Vagina (tissue), 2 donors: ENCODE results near the gene EPB41L2.

Source experiments
- POLR2A ChIP-seq, 2 donors: fragments of 450-650 bp; IDR thresholded peaks; one replicate each; pipeline ENCODE4 v1.6.1; 2017; ENCODE audit warnings: antibody characterized with exemption in 2 of 2, mild to moderate bottlenecking in 2 of 2, moderate library complexity in 2 of 2
- POLR2AphosphoS5 ChIP-seq, 2 donors: sonication (generic); formaldehyde crosslinking; IDR thresholded peaks; one replicate each; pipeline ENCODE4 v1.9.0; 2017; ENCODE audit warnings: antibody characterized with exemption in 2 of 2, mild to moderate bottlenecking in 2 of 2, low read depth in 1 of 2; ENCODE audit not compliant: insufficient read depth in 1 of 2
- TF ChIP-seq, protein P1 (sequence below), 3 experiments: fragments of 450-650 bp in 2 of 3; fragments of 200-600 bp in 1 of 3; sonication (generic) in 1 of 3; IDR thresholded peaks; one replicate each; pipeline ENCODE4 v1.5.1; 2017 to 2019; ENCODE audit warnings: antibody characterized with exemption in 3 of 3, mild to moderate bottlenecking in 2 of 3, moderate library complexity in 2 of 3

DNA sequence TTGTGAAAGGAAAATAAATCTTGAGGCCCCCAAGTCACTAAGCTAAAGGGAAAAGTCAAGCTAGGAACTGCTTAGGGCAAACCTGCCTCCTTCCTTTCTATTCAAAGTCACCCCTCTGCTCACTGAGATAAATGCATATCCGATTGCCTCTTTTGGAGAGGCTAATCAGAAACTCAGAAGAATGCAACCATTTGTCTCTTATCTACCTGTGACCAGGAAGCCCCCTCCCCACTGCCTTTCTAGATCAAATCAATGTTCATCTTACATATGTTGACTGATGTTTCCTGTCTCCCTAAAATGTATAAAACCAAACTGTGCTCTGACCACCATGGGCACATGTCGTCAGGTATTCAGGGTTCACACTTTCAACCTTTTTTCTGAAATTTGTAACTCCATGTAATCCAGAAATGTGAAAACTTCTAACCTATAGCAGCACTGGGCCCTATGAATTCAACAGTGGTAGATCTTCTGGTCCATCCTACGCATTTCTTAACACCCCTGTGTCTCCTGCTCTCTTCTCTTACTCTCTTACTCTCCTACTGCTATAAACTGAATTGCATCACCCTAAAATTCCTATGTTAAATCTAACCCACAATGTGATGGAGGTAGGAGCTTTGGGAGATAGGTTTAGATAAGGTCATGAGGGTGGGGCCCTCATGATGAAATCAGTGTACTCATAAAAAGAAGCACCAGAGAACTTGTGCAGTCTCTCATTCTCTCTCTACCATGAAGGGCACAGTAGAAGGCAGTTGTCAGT, 89.3 kb downstream of the EPB41L2 start:
- TF ChIP-seq POLR2AphosphoS5 (IDR thresholded peaks at IDR 0.05; ENCODE audit: insufficient read depth in 1 of 2, low read depth in 1 of 2) (no peak), POLR2A (IDR thresholded peaks at IDR 0.05) (no peak)
- TF ChIP-seq, protein P1, sequence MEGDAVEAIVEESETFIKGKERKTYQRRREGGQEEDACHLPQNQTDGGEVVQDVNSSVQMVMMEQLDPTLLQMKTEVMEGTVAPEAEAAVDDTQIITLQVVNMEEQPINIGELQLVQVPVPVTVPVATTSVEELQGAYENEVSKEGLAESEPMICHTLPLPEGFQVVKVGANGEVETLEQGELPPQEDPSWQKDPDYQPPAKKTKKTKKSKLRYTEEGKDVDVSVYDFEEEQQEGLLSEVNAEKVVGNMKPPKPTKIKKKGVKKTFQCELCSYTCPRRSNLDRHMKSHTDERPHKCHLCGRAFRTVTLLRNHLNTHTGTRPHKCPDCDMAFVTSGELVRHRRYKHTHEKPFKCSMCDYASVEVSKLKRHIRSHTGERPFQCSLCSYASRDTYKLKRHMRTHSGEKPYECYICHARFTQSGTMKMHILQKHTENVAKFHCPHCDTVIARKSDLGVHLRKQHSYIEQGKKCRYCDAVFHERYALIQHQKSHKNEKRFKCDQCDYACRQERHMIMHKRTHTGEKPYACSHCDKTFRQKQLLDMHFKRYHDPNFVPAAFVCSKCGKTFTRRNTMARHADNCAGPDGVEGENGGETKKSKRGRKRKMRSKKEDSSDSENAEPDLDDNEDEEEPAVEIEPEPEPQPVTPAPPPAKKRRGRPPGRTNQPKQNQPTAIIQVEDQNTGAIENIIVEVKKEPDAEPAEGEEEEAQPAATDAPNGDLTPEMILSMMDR (IDR thresholded peaks at IDR 0.05), result no peak
